HUES48 (cell line): ENCODE measurements around the gene PRSS35.
"Not testable (repeated sequence)": the region's sequence is repeated elsewhere in the genome, so short reads cannot be mapped to it uniquely, and the experiment has no call there.

Experiments
- H3K27ac ChIP-seq: one replicate; pipeline ENCODE4 v1.7.0; 2013; ENCODE audit warnings: low read depth, low read length, inconsistent platforms
- H3K27me3 ChIP-seq: 2 replicates; pipeline ENCODE4 v1.6.1; 2013; ENCODE audit warnings: mild to moderate bottlenecking, low read length; ENCODE audit not compliant: control insufficient read depth, insufficient read depth
- H3K36me3 ChIP-seq: 2 replicates; pipeline ENCODE4 v1.6.1; 2013; ENCODE audit warnings: low read length; ENCODE audit not compliant: control insufficient read depth, insufficient read depth
- H3K4me1 ChIP-seq: 2 replicates; pipeline ENCODE4 v1.6.1; 2013; ENCODE audit warnings: mild to moderate bottlenecking, low read length; ENCODE audit not compliant: control insufficient read depth, insufficient read depth
- H3K4me3 ChIP-seq: 2 replicates; pipeline ENCODE4 v1.5.1; 2013; ENCODE audit warnings: mild to moderate bottlenecking, low read depth, low read length
- H3K9ac ChIP-seq: 2 replicates; pipeline ENCODE4 v1.6.1; 2013; ENCODE audit warnings: mild to moderate bottlenecking, low read depth, low read length, moderate library complexity
- H3K9me3 ChIP-seq: 2 replicates; pipeline ENCODE4 v1.6.1; 2013; ENCODE audit warnings: low read length; ENCODE audit not compliant: control insufficient read depth, insufficient read depth

Gene PRSS35

DNA sequence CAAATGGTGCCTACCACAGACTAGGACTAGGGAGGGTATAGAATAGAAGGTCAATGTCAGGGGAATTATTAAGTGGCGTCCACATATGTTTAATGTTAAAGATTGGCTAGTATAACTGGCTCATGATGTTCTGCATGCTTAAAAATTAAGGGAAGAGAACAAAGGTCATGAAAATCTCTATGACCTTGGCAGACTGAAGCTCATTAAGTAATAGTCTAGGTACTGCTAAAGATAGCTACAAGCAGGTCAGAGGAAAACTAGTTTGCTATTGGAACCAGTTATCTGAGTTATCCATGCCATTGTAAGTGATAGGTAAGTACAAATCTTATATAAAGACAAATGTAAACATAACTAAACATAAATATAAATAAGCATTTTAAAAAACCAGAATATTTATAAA lies 32.9 kb upstream of the PRSS35 start:
- Histone ChIP-seq H3K27me3 (no peaks in the 10 kb centered on the region; the same call in 1 of the 2 replicates), H3K9ac (no peak overlapping the region), H3K36me3 (no peaks in the 10 kb centered on the region)

DNA sequence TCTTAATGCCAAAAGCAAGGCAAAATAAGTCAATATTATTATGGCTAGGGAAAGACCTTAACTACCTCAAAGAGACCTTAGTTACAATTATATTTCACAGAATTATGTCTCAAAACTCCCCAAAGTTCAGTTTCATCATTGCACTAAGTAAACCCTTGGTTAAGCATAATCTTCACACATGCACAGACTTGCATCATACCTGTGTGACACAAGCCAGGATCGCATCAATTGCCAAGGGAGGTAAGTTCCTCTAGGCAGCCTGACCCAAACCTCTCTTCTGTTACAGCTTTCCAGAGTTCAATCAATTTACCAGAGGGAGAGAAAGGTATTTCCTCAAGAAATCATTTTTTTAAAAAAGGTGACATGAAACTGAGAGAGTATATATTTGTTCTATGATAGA lies 31.9 kb upstream of the PRSS35 start:
- H3K4me1 ChIP-seq: no peaks in the 10 kb centered on the region
- H3K4me3 ChIP-seq: no peak overlapping the region
- H3K27ac ChIP-seq: no peak overlapping the region
- H3K9ac ChIP-seq: no peak overlapping the region
- H3K36me3 ChIP-seq: no peaks in the 10 kb centered on the region
- H3K27me3 ChIP-seq: no peaks in the 10 kb centered on the region
- H3K9me3 ChIP-seq: no peaks in the 10 kb centered on the region

More for the DNA sequence above, 32.9 kb upstream of the PRSS35 start:
- H3K4me1 ChIP-seq: peaks cover 6% of the 10 kb centered on the region
- H3K9me3 ChIP-seq: no peaks in the 10 kb centered on the region
- no peak overlapping the region for H3K27ac ChIP-seq
- H3K4me3 ChIP-seq: no peak overlapping the region

DNA sequence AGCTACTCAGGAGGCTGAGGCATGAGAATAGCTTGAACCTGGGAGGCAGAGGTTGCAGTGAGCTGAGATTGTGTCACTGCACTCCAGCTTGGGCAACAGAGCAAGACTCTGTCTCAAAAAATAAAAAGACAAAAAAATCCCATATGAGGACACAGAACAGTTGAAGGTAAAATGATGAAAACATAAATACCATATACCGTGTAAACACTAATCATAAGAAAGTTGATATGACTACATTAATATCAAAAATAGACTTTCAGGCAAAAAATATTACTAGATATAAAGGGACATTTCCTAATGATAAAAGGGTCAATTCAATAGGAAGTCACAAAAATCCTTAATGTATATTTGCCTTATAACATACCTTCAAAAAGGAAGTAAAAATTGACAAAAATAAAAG lies 30.4 kb upstream of the PRSS35 start:
- not testable (repeated sequence) for H3K27ac ChIP-seq, H3K9me3 ChIP-seq, H3K4me3 ChIP-seq, H3K4me1 ChIP-seq, H3K9ac ChIP-seq, H3K36me3 ChIP-seq, H3K27me3 ChIP-seq

DNA sequence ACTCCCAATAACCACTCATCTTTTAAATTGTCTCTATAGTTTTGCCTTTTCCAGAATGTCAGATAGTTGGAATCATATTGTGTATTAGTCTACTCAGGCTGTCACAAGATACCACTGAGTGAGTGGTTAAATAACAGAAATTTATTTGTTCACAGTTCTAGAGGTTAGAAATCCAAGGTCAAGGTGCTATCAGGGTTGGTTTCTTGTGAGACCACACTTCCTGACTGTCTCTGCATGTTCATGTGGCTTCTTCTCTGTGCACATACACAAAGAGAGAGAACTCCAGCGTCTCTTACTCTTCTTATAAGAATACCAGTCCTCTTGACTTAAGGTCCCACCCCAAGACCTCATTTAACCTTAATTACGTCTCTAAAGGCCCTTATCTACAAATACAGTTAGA lies 23.9 kb upstream of the PRSS35 start:
- Histone ChIP-seq H3K9me3 (no peaks in the 10 kb centered on the region), H3K4me1 (no peaks in the 10 kb centered on the region), H3K9ac (no peak overlapping the region), H3K27me3 (no peaks in the 10 kb centered on the region), H3K4me3 (no peak overlapping the region), H3K27ac (no peak overlapping the region), H3K36me3 (no peaks in the 10 kb centered on the region)

DNA sequence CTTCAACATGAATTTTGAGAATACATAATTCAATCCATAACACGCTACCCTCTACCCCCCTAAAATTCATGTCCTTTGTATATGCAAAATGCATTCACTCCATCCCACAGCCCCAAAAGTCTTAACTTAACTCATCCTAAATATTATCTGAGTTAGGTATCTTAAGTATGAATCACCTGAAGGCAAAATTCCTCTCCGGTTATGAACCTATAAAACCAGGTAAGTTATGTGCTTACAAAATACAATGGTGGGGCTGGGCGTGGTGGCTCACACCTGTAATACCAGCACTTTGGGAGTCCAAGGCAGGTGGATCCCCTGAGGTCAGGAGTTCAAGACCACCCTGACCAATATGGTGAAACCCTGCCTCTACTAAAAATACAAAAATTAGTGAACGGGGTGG lies 23.5 kb upstream of the PRSS35 start:
- Histone ChIP-seq H3K27me3 (no peaks in the 10 kb centered on the region), H3K4me3 (no peak overlapping the region), H3K9me3 (no peaks in the 10 kb centered on the region), H3K9ac (no peak overlapping the region), H3K4me1 (no peaks in the 10 kb centered on the region), H3K27ac (no peak overlapping the region), H3K36me3 (no peaks in the 10 kb centered on the region)

DNA sequence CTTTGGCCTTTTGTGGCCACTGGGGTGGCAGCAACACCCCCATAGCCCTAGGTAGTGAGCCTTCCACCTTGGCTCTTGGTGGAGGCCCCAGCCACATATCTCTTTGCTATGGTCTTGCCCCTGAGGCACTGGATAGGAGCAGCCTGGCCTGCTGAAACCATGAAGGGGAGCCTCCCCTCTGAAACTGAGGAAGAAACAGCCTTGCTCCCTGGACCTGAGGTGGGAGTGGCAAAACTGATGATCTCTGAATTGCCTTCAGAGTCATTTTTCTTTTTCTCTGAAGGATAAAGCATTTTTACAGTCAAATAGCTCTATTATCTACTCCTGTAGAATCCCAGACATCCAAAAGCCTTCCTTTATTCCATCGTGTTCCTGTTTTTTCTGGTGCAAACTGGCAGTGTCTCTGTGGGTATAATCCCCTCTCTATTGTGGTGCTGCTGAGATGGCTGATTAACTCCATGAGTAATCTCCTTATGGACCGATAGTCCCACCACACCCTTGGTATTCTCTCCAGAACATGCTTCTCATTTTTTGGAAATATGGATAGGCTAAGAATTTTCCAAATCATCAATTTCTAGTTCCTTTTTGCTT lies 22.0 kb upstream of the PRSS35 start:
- Histone ChIP-seq H3K4me3 (no peak overlapping the region), H3K27ac (peak overlapping the region; percentile 2), H3K36me3 (no peaks in the 10 kb centered on the region), H3K27me3 (no peaks in the 10 kb centered on the region), H3K4me1 (no peaks in the 10 kb centered on the region), H3K9me3 (no peaks in the 10 kb centered on the region), H3K9ac (no peak overlapping the region)

DNA sequence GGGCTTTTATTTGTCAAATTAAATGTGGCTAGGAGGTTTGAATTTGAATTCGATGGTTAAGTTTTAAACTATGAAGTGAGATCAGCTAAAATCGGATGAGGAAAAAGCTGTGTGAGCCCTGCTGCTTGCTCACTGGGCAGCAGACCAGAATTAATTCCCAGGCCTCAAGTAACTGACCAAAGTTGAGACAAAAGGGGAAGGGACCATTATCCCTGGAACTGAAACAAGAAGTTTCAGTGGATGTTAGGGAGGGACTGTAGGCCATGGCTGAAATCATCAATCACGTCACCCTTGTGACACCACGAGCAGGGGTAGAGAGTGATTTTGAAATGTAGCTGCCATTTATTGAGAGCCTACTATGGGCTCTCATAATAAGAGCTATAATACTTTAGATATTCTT lies 7.0 kb upstream of the PRSS35 start:
- Histone ChIP-seq H3K9ac (no peak overlapping the region), H3K36me3 (no peaks in the 10 kb centered on the region), H3K27me3 (no peaks in the 10 kb centered on the region), H3K27ac (no peak overlapping the region), H3K9me3 (no peaks in the 10 kb centered on the region), H3K4me1 (no peaks in the 10 kb centered on the region), H3K4me3 (no peak overlapping the region)

DNA sequence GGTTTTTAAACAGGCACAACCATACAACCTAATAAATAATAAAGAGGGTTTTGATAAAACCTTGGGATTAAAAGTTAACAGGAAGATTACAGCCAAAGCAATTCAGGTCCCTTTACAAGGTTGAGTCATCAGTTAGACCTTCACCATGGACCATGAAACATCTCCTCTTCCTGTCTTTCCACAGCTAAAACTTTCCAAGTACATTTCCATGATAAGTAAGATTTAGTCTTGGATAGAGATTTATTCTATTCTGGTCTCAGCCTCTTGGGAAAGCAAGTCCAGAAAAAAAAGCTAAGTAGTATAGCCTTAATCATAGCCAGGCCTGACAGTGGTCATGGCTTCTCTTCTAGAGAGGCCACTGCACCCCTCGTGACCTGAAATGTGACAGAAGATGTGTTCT lies 2.9 kb upstream of the PRSS35 start:
- no peaks in the 10 kb centered on the region for H3K9me3 ChIP-seq
- no peak overlapping the region for H3K9ac ChIP-seq
- H3K36me3 ChIP-seq: no peaks in the 10 kb centered on the region
- H3K27ac ChIP-seq: no peak overlapping the region
- H3K4me3 ChIP-seq: no peak overlapping the region
- H3K27me3 ChIP-seq: peaks cover 11% of the 10 kb centered on the region; the same call in 1 of the 2 replicates
- 0 out of 2 replicates have a peak, but pooled peaks cover 5% of the 10 kb centered on the region for H3K4me1 ChIP-seq

DNA sequence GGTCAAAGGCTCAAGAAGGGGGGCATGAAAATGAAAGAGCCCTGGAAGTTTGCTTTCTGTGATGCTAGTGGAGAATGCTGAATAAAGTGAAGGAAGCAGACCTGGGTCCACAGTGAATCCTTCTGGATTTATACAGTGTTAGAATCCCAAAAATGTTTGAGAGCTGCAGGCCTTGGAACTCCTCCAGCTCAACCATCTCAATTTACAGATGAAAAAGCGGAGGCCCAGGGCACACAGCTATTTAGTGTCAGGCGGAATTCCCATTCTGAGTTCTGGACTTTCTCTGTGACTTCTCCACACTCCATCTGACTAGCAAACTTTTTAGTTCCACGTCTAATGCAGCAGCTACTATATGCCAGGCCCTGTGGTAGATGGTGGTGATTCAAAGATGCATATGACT lies 1.5 kb upstream of the PRSS35 start:
- Histone ChIP-seq H3K27me3 (peaks cover 11% of the 10 kb centered on the region; the same call in 1 of the 2 replicates), H3K36me3 (no peaks in the 10 kb centered on the region), H3K4me1 (0 out of 2 replicates have a peak, but pooled peaks cover 5% of the 10 kb centered on the region), H3K27ac (no peak overlapping the region), H3K9me3 (no peaks in the 10 kb centered on the region), H3K9ac (no peak overlapping the region), H3K4me3 (no peak overlapping the region)

DNA sequence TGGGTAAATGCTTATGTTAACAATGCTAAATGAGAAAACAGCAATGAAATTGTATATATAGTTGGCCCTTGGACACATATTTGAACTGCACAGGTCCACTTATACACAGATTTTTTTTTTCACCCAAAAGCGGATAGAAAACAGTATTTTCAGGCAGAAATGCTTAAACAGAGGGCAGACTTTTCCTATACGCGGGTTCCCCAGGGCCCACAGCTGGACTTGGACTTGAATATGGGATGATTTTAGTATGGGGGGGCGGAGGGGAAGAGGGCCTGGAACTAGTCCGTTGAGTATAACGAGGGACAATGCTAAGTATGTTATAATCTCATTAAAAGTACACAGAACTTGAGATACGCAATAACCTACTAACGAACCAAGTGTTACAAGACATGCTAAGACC lies 1.1 kb upstream of the PRSS35 start:
- Histone ChIP-seq H3K9ac (no peak overlapping the region), H3K36me3 (no peaks in the 10 kb centered on the region), H3K4me3 (0 out of 2 replicates have a peak overlapping the region, but pooled peaks have one; percentile 85), H3K27ac (no peak overlapping the region), H3K27me3 (peaks cover 11% of the 10 kb centered on the region; the same call in 1 of the 2 replicates), H3K9me3 (no peaks in the 10 kb centered on the region), H3K4me1 (0 out of 2 replicates have a peak, but pooled peaks cover 5% of the 10 kb centered on the region)

DNA sequence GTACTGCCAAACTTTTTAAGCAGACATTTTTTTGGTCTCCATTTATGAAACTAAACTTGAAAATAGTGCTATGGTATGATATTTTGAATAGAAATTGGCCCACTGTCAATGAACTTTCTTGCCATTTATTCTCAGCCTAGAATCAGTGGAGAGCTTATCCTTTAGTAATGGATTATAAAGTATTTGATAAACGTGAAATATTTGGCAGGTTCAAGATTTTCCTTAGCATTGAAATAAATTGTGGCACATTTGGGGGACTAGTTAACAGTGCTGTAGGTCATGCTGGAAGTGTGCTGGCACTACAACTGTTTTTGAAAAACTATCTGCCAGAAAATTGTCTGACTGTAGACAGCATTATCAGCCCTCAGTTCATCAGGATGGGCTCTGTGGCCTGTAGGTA lies 2.1 kb downstream of the PRSS35 start:
- Histone ChIP-seq H3K27ac (no peak overlapping the region), H3K4me3 (no peak overlapping the region), H3K9ac (no peak overlapping the region), H3K9me3 (no peaks in the 10 kb centered on the region), H3K27me3 (peaks cover 11% of the 10 kb centered on the region; the same call in 1 of the 2 replicates), H3K36me3 (no peaks in the 10 kb centered on the region), H3K4me1 (peaks cover 21% of the 10 kb centered on the region)
